ENCODE data around the gene DUSP22. TPM values are rescaled to one million over a fixed set of nuclear protein-coding genes. Genes with fewer than 3 reads are reported as not detected.

DUSP22 gene
- total RNA-seq, 4 donors from 2014 or later = 53.2 to 89.8 (median 73.7) TPM

DNA sequence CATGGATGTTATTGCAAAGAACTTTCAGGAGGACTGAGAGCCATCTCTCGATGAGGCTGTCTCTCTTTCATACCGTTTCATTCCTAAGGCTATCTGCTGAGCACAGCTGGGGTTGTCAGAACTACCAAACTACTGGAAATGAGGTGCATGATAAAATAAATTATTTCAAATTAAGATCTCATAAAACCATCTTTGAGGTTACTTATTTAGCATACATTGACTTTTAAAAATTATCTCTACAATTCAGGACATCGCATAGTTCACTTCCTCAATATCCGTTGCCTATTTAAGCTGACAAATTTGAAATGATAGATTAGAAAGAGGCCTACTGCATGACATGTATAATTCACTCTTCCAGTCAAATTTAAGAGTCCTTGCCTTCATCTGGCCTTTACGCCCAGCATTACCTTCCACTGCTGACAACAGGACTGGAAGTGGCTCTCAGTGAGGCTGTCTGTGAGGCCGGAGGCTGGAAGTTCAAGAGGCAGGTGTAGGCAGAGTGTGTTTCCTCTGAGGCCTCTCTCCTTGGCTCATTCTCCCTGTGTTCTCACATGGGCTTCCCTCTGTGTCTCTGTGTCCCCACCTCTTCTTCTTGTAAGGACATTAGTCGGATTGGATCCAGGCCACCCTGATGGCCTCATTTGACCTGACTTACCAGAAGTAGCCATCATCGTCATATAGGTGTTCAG lies 12.8 kb upstream of the DUSP22 start:
- no peak for TF ChIP-seq POLR2A (IDR thresholded peaks at IDR 0.05)
- TF ChIP-seq, protein P1, sequence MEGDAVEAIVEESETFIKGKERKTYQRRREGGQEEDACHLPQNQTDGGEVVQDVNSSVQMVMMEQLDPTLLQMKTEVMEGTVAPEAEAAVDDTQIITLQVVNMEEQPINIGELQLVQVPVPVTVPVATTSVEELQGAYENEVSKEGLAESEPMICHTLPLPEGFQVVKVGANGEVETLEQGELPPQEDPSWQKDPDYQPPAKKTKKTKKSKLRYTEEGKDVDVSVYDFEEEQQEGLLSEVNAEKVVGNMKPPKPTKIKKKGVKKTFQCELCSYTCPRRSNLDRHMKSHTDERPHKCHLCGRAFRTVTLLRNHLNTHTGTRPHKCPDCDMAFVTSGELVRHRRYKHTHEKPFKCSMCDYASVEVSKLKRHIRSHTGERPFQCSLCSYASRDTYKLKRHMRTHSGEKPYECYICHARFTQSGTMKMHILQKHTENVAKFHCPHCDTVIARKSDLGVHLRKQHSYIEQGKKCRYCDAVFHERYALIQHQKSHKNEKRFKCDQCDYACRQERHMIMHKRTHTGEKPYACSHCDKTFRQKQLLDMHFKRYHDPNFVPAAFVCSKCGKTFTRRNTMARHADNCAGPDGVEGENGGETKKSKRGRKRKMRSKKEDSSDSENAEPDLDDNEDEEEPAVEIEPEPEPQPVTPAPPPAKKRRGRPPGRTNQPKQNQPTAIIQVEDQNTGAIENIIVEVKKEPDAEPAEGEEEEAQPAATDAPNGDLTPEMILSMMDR (IDR thresholded peaks at IDR 0.05) = no peak
- TF ChIP-seq EP300 (IDR thresholded peaks at IDR 0.05) = no peak
- Histone ChIP-seq H3K4me3 (no peak overlapping the region), H3K27ac (no peak overlapping the region), H3K27me3 (no peaks in the 10 kb centered on the region), H3K4me1 (no peaks in the 10 kb centered on the region), H3K36me3 (no peaks in the 10 kb centered on the region), H3K9me3 (no peaks in the 10 kb centered on the region)
- DNase-seq (ENCODE audit: low spot score in 2 of 2) = no peak
- 85 to 87% methylated on average over 8 of the region's 8 CpGs for WGBS, 2 donors

DNA sequence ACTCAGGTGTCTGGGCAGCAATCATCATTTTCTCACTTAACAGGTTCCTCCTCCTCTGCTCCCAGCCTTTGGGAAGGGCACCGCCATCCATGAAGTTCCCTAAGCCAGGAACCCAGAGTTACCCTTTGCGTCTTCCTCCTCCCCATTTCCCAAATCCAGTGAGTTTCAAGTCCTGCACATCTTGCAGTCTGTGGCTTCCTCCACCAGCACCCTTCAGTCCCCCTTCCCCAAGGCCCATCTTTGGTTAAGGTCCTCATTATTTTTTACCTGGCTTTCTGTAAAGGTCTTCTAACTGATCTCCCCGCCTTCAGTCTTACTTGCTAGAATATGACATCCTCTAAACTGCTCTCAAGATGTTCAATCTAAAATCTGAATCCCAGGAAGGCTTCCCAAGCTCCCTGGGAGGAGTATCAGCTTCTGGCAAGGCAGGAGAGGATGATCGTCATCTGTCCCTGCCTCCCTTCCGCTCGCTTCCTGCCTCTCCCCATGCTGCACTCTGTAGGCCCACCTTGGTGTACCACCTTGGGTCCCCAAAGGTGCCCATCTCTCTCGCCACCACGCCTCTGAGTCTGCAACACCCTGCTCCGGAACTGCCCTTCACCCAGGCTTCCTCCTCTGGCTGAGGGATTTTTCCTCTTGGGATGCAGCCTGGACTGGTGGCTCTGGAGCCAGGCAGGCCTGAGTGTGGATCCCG lies 11.4 kb upstream of the DUSP22 start:
- DNase-seq (ENCODE audit: low spot score in 2 of 2) = peak in 1 of 2 donors; percentile 3
- TF ChIP-seq EP300 (IDR thresholded peaks at IDR 0.05) (no peak), POLR2A (IDR thresholded peaks at IDR 0.05) (no peak)
- TF ChIP-seq, protein P1 (IDR thresholded peaks at IDR 0.05) = no peak
- 90 to 91% methylated on average over 10 of the region's 10 CpGs for WGBS, 2 donors

DNA sequence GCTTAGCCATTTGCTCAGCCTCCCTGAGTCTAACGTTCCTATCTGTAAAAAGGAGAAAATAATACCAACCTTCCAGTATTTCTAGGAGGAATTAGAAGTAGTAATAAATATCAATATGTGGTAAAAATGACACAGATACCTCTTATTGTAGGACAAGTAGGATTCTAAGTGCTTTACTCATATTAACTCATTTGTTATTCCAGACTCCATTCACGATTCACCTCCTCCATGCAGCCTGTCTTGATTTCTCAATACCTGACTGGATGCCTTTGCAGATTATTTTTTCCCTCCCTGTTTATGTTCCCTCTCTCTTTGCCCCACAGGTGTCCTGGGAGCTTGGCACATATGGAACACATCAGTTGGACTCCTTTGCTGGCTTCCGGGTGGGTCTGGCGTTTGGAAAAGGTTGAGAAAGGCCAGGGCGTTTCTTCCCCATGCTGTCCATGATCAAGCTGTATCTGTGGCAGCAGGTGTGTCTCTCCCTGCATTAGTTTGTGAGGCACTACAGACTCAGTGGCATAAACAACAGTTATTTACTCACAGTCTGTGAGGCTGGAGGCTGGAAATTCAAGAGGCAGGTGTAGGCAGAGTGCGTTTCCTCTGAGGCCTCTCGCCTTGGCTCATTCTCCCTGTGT lies 10.7 kb upstream of the DUSP22 start:
- no peaks in the 10 kb centered on the region for H3K27me3 ChIP-seq
- TF ChIP-seq, protein P1 (IDR thresholded peaks at IDR 0.05) = no peak
- TF ChIP-seq POLR2A (IDR thresholded peaks at IDR 0.05) (no peak), EP300 (IDR thresholded peaks at IDR 0.05) (no peak)
- DNase-seq (ENCODE audit: low spot score in 2 of 2) = no peak
- H3K9me3 ChIP-seq = no peaks in the 10 kb centered on the region
- WGBS, 2 donors = 82 to 90% methylated on average over 7 of the region's 7 CpGs
- H3K36me3 ChIP-seq = no peaks in the 10 kb centered on the region
- H3K4me1 ChIP-seq = no peaks in the 10 kb centered on the region
- no peak overlapping the region for H3K27ac ChIP-seq
- H3K4me3 ChIP-seq = no peak overlapping the region

More for the DNA sequence above, 11.4 kb upstream of the DUSP22 start:
- Histone ChIP-seq H3K27ac (no peak overlapping the region), H3K9me3 (no peaks in the 10 kb centered on the region), H3K27me3 (no peaks in the 10 kb centered on the region), H3K4me3 (no peak overlapping the region), H3K4me1 (no peaks in the 10 kb centered on the region), H3K36me3 (no peaks in the 10 kb centered on the region)

DNA sequence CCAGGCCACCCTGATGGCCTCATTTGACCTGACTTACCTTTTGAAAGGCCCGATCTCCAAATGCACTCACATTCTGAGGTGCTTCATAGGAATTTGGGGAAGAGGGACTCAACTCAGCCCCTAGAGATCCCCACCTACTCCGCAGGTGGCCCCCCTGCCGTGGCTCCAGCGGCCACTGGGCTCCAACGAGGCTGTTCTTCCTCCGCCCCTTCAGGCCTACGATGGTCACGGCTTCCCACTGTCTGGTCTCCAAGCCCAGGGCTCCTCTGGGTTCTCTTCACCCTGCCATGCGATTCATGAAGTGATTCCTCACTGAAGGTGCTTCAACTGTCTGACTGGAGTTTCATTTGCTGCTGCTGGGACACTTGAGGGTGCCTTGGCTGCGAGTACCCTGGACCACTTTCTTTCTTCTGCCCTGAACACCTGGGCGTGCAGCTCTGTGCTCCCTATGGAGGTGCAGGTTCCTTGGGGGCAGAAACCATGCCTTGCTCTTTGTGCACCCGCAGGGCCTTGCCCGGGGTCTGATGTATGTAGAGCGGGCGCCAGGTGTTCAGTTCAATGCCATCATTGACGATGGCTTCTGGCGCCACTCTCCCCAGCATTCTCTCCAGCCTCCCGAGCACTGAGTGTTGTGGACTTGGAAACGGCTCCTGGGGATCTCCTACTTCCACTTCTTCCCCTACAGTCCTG lies 10.0 kb upstream of the DUSP22 start:
- Histone ChIP-seq H3K27me3 (no peaks in the 10 kb centered on the region), H3K9me3 (no peaks in the 10 kb centered on the region), H3K4me3 (no peak overlapping the region), H3K4me1 (no peaks in the 10 kb centered on the region), H3K36me3 (no peaks in the 10 kb centered on the region), H3K27ac (no peak overlapping the region)
- TF ChIP-seq POLR2A (IDR thresholded peaks at IDR 0.05) (no peak), EP300 (IDR thresholded peaks at IDR 0.05) (no peak)
- TF ChIP-seq, protein P1 (IDR thresholded peaks at IDR 0.05) = no peak
- WGBS, 2 donors = 88 to 91% methylated on average over 19 of the region's 19 CpGs
- no peak for DNase-seq (ENCODE audit: low spot score in 2 of 2)

Measured in tibial nerve (tissue), 4 donors.